ENCODE results near the gene OR2T11.
"Not testable (repeated sequence)": the region's sequence is repeated elsewhere in the genome, so short reads cannot be mapped to it uniquely, and the experiment has no call there.

OR2T11 gene, protein sequence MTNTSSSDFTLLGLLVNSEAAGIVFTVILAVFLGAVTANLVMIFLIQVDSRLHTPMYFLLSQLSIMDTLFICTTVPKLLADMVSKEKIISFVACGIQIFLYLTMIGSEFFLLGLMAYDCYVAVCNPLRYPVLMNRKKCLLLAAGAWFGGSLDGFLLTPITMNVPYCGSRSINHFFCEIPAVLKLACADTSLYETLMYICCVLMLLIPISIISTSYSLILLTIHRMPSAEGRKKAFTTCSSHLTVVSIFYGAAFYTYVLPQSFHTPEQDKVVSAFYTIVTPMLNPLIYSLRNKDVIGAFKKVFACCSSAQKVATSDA

DNA sequence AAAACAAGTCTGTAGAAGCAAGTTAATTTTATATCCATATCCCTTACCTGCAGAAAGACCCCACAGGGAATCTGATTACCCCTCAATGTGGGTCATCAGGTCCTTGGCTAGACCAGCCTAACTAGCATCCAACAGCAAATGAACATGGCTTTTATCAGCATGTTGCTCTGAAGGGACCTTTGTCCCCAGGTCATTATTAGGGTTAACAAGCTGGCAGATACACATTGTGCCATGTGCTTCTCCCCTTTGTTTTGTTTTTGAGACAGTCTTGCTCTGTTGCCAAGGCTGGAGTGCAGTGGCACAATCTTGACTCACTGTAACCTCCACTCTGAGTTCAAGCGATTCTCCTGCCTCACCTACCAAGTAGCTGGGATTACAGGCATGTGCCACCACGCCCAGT is at the start of gene OR2T11:
Gene OR2T11, minus strand, starts transcription at position 101 of the 400 bp plus-strand sequence. CDS start 7,963 bp downstream, outside the sequence.
- not testable (repeated sequence) for DNase-seq

- DNase-seq = no peak
These were observed 46.8 kb upstream of the OR2T11 start for GRCh38 chr1:248681651-248682050.

- no peak for DNase-seq
These were observed 35.1 kb upstream of the OR2T11 start for GRCh38 chr1:248670003-248670402.

GRCh38 chr1:248663453-248664328 is 28.8 kb upstream of the OR2T11 start:
- DNase-seq = not testable (repeated sequence)

- DNase-seq = not testable (repeated sequence)
These were observed 21.9 kb upstream of the OR2T11 start for GRCh38 chr1:248656797-248657196.

DNA sequence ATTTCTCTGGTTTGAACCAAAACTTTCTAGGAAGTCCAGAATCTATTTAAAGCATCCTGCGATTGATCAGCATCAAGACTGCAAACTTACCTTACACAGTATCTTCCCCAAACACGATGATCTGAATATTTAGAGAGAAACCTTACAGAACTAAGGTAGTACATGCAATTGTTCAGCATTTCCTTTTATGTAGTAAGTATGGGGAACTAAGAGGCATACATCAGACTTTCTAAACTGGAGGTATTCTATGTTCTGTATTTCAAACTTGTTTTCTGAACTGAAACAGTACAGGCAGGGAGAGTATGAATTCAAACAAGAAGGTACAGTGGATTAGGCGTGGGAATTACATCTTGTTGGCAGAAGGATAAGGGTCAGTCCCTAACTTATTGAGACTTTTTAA is 20.5 kb upstream of the OR2T11 start, which contains the start of gene OR2T27:
Gene OR2T27, minus strand, starts transcription at position 175 of the 400 bp plus-strand sequence. CDS start 4,644 bp downstream, outside the sequence.
- not testable (repeated sequence) for DNase-seq

- not testable (repeated sequence) for DNase-seq
These were observed 14.1 kb upstream of the OR2T11 start for GRCh38 chr1:248648770-248649536.

DNA sequence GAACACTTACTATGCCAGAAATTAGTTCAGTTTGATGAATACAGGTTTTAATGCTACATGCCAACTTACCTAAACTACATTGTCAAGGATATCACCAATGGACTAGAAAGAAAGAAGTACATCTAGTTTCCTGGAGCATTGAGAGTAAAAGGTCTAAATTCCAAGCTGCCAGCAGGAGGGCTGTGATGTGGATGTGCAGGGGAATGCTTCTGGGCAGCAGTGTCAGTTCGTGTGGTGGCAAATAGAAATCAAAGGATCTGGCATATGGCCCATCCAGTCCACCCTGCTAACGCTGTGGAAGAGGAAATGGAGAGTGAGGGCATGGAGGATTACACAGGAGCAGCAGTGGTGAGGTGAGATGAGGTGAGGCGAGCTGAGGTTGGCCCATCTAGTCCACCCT is 10.3 kb upstream of the OR2T11 start, which contains the start of gene OR2T35:
Gene OR2T35, minus strand, starts transcription at position 101 of the 400 bp plus-strand sequence. CDS start 6,020 bp downstream, outside the sequence.
- not testable (repeated sequence) for DNase-seq

GRCh38 chr1:248642971-248643651 is 8.2 kb upstream of the OR2T11 start:
- not testable (repeated sequence) for DNase-seq

DNA sequence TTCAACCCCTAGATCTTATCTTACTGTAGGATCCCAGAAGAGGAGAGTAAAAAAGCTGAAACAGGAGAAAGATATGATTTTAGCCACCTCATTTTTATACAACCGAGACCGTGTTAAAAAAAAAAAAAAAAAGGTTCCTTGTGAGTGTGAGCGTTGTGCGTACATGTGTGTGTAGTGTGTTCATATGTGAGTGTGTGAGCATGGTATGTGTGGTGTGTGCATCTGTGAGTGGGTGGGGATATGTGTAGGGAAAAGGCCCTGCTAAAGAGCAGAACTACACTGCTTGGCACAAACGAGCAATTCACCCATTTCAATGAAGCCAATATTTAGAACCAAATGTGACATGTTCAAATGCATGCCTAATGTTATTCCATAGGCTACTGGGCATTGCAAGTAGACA is 6.7 kb upstream of the OR2T11 start:
- DNase-seq = not testable (repeated sequence)

DNA sequence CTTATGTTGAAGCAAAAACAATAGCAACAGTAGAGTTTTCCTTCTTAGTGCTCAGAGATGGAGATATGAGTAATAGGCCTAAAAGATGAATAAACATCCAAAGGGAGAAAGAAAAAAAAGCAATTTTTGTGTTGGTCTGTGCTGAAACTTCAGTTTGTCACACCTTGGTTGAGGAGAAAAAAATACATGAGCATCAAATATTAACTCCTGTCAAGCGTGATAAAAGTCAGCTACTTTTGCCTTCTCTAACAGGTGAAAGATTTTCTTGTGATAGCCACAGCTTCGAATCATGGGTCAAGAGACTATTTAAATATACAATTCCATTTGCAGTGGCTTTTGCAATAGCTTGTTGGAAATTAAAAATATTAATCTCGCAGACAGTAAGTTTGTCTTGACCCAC is 6.0 kb upstream of the OR2T11 start:
- DNase-seq = not testable (repeated sequence)

GRCh38 chr1:248639652-248640051 is 4.8 kb upstream of the OR2T11 start:
- not testable (repeated sequence) for DNase-seq

- not testable (repeated sequence) for DNase-seq
These were observed 1.7 kb upstream of the OR2T11 start for GRCh38 chr1:248636612-248637011.

GRCh38 chr1:248631354-248632008 is 3.4 kb downstream of the OR2T11 start:
- DNase-seq = no peak

DNA sequence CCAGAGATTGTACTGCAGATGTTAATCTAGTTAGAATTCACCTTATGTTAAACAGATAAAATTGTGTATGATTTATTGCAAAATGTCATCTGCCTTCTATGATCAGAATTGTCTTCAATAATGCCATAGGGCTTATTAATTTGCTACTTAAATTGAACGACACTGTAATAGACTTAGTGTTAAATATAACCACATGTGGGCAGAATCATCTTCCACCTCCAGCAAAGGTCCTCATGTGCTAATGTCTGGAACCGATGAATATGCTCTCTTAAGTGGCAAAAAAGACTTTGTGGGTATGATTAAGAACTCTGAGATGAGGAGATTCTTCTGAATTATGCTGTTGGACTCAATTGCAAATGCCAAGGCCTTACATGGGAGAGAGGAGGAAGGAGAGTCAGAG is 4.3 kb downstream of the OR2T11 start:
- no peak for DNase-seq

- DNase-seq = no peak
These were observed 6.7 kb downstream of the OR2T11 start for GRCh38 chr1:248627971-248628844.

DNA sequence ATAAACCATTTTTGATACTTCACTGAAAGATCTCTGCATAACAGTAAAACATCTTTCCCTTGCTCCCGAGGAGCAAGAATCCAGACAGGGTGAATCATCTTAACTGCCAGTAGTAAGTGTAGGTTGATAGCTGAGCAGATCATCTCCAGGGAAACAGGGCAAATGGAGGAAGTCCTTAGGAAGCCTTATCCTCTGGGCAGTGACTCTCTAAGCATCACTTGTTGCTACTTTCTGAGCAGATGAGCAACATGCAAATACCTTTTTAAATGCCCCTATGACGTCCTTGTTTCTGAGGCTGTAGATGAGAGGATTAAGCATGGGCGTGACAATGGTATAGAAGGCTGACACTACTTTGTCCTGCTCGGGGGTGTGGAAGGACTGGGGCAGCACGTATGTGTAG is 8.9 kb downstream of the OR2T11 start:
- no peak for DNase-seq

GRCh38 chr1:248625166-248625565 is 9.7 kb downstream of the OR2T11 start:
- DNase-seq = no peak

- DNase-seq = no peak
These were observed 12.3 kb downstream of the OR2T11 start for GRCh38 chr1:248622570-248623001.

- no peak for DNase-seq
These were observed 13.1 kb downstream of the OR2T11 start for GRCh38 chr1:248621770-248622169.

Measured in amniotic stem cell (primary cell).